Ishikawa (cell line): ENCODE measurements around the gene STRN.

Source experiments
- CEBPB ChIP-seq: IDR thresholded peaks from 2 replicates; pipeline ENCODE4 v1.6.1; 2012
- CREB1 ChIP-seq: IDR thresholded peaks from 2 replicates; pipeline ENCODE4 v1.6.1; 2012; ENCODE audit warnings: low read depth
- EGR1 ChIP-seq: IDR thresholded peaks from 2 replicates; pipeline ENCODE4 v1.6.1; 2012
- EP300 ChIP-seq: IDR thresholded peaks from 2 replicates; pipeline ENCODE4 v1.6.1; 2012; ENCODE audit warnings: borderline replicate concordance
- FOXM1 ChIP-seq: IDR thresholded peaks from 2 replicates; pipeline ENCODE4 v1.6.1; 2012; ENCODE audit warnings: low read depth, borderline replicate concordance
- MAX ChIP-seq: IDR thresholded peaks from 2 replicates; pipeline ENCODE4 v1.6.1; 2012
- NFIC ChIP-seq: IDR thresholded peaks from 2 replicates; pipeline ENCODE4 v1.6.1; 2012
- RAD21 ChIP-seq: IDR thresholded peaks from 2 replicates; pipeline ENCODE4 v1.6.1; 2012; ENCODE audit warnings: low read depth
- REST ChIP-seq: IDR thresholded peaks from 2 replicates; pipeline ENCODE4 v1.6.1; 2012; ENCODE audit warnings: low read depth, mild to moderate bottlenecking
- TAF1 ChIP-seq: IDR thresholded peaks from 2 replicates; pipeline ENCODE4 v1.6.1; 2012; ENCODE audit warnings: low read depth, mild to moderate bottlenecking
- TCF12 ChIP-seq: IDR thresholded peaks from 2 replicates; pipeline ENCODE4 v1.6.1; 2012; ENCODE audit warnings: low read depth
- TEAD4 ChIP-seq: IDR thresholded peaks from 2 replicates; pipeline ENCODE4 v1.6.1; 2012
- USF1 ChIP-seq: IDR thresholded peaks from 2 replicates; pipeline ENCODE4 v1.6.1; 2012
- YY1 ChIP-seq: IDR thresholded peaks from 2 replicates; pipeline ENCODE4 v1.6.1; 2012; ENCODE audit warnings: low read depth
- ZBTB7A ChIP-seq: IDR thresholded peaks from 2 replicates; pipeline ENCODE4 v1.6.1; 2012; ENCODE audit warnings: low read depth

The STRN gene

GRCh38 chr2:36926175-36927132 lies 39.9 kb downstream of the STRN start:
- peak; percentile 62 for TF ChIP-seq CEBPB

- TF ChIP-seq TEAD4 = no peak
- no peak for TF ChIP-seq ZBTB7A
- no peak for TF ChIP-seq EP300
- no peak for TF ChIP-seq YY1
- no peak for TF ChIP-seq RAD21
- no peak for TF ChIP-seq NFIC
Measured at GRCh38 chr2:36921984-36922383, 44.4 kb downstream of the STRN start.

GRCh38 chr2:36919041-36919837 lies 47.1 kb downstream of the STRN start:
- no peak for TF ChIP-seq EP300
- TF ChIP-seq USF1 = no peak
- TF ChIP-seq EGR1 = no peak
- TF ChIP-seq CREB1 = no peak
- no peak for TF ChIP-seq NFIC
- no peak for TF ChIP-seq MAX
- TF ChIP-seq TCF12 = no peak
- TF ChIP-seq YY1 = no peak
- no peak for TF ChIP-seq REST
- TF ChIP-seq CEBPB = no peak
- no peak for TF ChIP-seq FOXM1
- no peak for TF ChIP-seq RAD21
- TF ChIP-seq ZBTB7A = no peak

GRCh38 chr2:36918307-36918706 lies 48.0 kb downstream of the STRN start:
- TF ChIP-seq EGR1 = no peak
- 0 out of 2 replicates have a peak, but pooled peaks have one; percentile 5 for TF ChIP-seq RAD21

- TF ChIP-seq EGR1 (no peak), FOXM1 (no peak), REST (no peak), CREB1 (no peak), ZBTB7A (no peak), RAD21 (no peak), TCF12 (no peak), CEBPB (no peak), USF1 (no peak), EP300 (no peak)
Measured at GRCh38 chr2:36915627-36916026, 50.7 kb downstream of the STRN start.

GRCh38 chr2:36912695-36913094 lies 53.6 kb downstream of the STRN start:
- TF ChIP-seq CREB1 (no peak), ZBTB7A (no peak), REST (no peak), USF1 (no peak), CEBPB (no peak), TAF1 (no peak)
